Memory B cell (primary cell): Measurements from ENCODE around the gene C13orf46.

Experiments used
- ATAC-seq: fragments of 150-1000 bp; cut with Tn5 transposase; 2 replicates; pipeline ENCODE4 v1.10.0; 2021; ENCODE audit warnings: low read depth, mild to moderate bottlenecking, moderate library complexity
- DNase-seq, 2 donors: peaks; one replicate each; pipeline ENCODE4 v3.0.0; 2022; ENCODE audit warnings: low spot score in 2 of 2
- H3K27ac Mint-ChIP-seq: one replicate; pipeline ENCODE4 v1.8.0; 2022; ENCODE audit warnings: mild to moderate bottlenecking, moderate library complexity, mixed read lengths
- H3K27me3 Mint-ChIP-seq: one replicate; pipeline ENCODE4 v1.8.0; 2022; ENCODE audit warnings: mixed read lengths
- H3K36me3 Mint-ChIP-seq: one replicate; pipeline ENCODE4 v1.8.0; 2022; ENCODE audit warnings: mild to moderate bottlenecking, mixed read lengths
- H3K4me1 Mint-ChIP-seq: one replicate; pipeline ENCODE4 v1.8.0; 2022; ENCODE audit warnings: mixed read lengths
- H3K4me3 Mint-ChIP-seq: one replicate; pipeline ENCODE4 v1.8.0; 2022; ENCODE audit warnings: mild to moderate bottlenecking, moderate library complexity, mixed read lengths
- H3K9me3 Mint-ChIP-seq: one replicate; pipeline ENCODE4 v1.8.0; 2022; ENCODE audit warnings: mixed read lengths

The C13orf46 gene

GRCh38 chr13:113930671-113931637, 42.9 kb downstream of the C13orf46 start:
- DNase-seq (no peak), ATAC-seq (no peak)
- Mint-ChIP-seq H3K36me3 (no peaks in the 10 kb centered on the region), H3K27ac (no peak overlapping the region), H3K4me1 (no peaks in the 10 kb centered on the region), H3K9me3 (no peaks in the 10 kb centered on the region), H3K27me3 (peaks cover 10% of the 10 kb centered on the region), H3K4me3 (no peak overlapping the region)

GRCh38 chr13:113929628-113930615, 44.0 kb downstream of the C13orf46 start:
- Mint-ChIP-seq H3K4me1 (no peaks in the 10 kb centered on the region), H3K9me3 (no peaks in the 10 kb centered on the region), H3K27me3 (peaks cover 15% of the 10 kb centered on the region), H3K36me3 (no peaks in the 10 kb centered on the region), H3K4me3 (no peak overlapping the region), H3K27ac (no peak overlapping the region)
- ATAC-seq (no peak), DNase-seq (no peak)

- DNase-seq = no peak
- ATAC-seq = no peak
- Mint-ChIP-seq H3K27me3 (peaks cover 12% of the 10 kb centered on the region), H3K27ac (no peak overlapping the region), H3K4me1 (no peaks in the 10 kb centered on the region), H3K36me3 (no peaks in the 10 kb centered on the region), H3K4me3 (no peak overlapping the region), H3K9me3 (no peaks in the 10 kb centered on the region)
Observed at GRCh38 chr13:113928685-113929627, 44.9 kb downstream of the C13orf46 start.

- peaks cover 12% of the 10 kb centered on the region for H3K27me3 Mint-ChIP-seq
- H3K4me3 Mint-ChIP-seq = no peak overlapping the region
- H3K27ac Mint-ChIP-seq = no peak overlapping the region
- DNase-seq (no peak), ATAC-seq (no peak)
- no peaks in the 10 kb centered on the region for H3K4me1 Mint-ChIP-seq
- H3K9me3 Mint-ChIP-seq = no peaks in the 10 kb centered on the region
- no peaks in the 10 kb centered on the region for H3K36me3 Mint-ChIP-seq
Observed at GRCh38 chr13:113927661-113928581, 46.0 kb downstream of the C13orf46 start.

GRCh38 chr13:113926951-113927660, 46.8 kb downstream of the C13orf46 start:
- Mint-ChIP-seq H3K27me3 (peaks cover 15% of the 10 kb centered on the region), H3K36me3 (no peaks in the 10 kb centered on the region), H3K27ac (no peak overlapping the region)

GRCh38 chr13:113926301-113926761, 47.5 kb downstream of the C13orf46 start:
- peaks cover 4% of the 10 kb centered on the region for H3K9me3 Mint-ChIP-seq
- H3K27ac Mint-ChIP-seq = no peak overlapping the region
- H3K36me3 Mint-ChIP-seq = peaks cover 3% of the 10 kb centered on the region
- no peak overlapping the region for H3K4me3 Mint-ChIP-seq
- DNase-seq = no peak
- H3K27me3 Mint-ChIP-seq = peaks cover 18% of the 10 kb centered on the region
- H3K4me1 Mint-ChIP-seq = no peaks in the 10 kb centered on the region
- ATAC-seq = no peak

More at GRCh38 chr13:113926951-113927660, 46.8 kb downstream of the C13orf46 start:
- DNase-seq (no peak), ATAC-seq (no peak)
- Mint-ChIP-seq H3K4me3 (no peak overlapping the region), H3K9me3 (no peaks in the 10 kb centered on the region), H3K4me1 (no peaks in the 10 kb centered on the region)

- H3K36me3 Mint-ChIP-seq = peaks cover 6% of the 10 kb centered on the region
- H3K27me3 Mint-ChIP-seq = peaks cover 21% of the 10 kb centered on the region
- peaks cover 7% of the 10 kb centered on the region for H3K9me3 Mint-ChIP-seq
- H3K27ac Mint-ChIP-seq = no peak overlapping the region
- H3K4me1 Mint-ChIP-seq = no peaks in the 10 kb centered on the region
- DNase-seq (no peak), ATAC-seq (no peak)
- H3K4me3 Mint-ChIP-seq = no peak overlapping the region
Observed at GRCh38 chr13:113924184-113924901, 49.5 kb downstream of the C13orf46 start.

DNA sequence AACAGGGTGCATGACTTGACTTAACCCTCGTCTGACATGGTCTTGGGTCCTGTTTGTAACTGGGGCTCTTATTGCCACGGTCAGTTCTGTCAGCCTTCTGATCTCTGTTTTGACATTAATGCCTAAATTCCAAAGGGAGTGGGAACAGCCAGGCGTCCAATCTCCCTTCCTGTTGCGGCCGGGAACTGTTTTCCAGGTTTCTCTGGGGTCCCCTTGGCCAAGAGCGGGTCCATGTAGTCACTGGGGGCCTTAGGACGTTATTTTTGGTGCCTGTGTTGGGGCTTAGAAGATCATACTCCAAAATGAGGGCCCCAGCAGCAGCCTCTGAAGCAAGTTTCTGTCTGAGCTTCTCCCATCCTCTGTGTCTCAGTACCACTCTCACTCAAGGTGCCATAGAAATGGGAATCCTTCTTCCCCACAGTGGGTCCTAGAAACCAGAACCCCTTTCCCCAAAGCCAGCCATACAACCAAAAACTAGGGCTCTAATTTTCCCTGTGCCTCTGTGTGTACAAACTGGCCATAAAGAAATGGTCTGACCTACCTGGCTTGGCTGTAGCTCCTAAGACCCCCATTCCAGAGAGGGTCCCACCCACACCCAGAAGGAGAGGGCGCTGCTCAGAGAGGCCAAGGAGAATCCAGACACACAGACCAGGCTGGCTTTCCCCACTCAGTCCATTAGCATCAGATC, 50.4 kb downstream of the C13orf46 start:
- H3K4me1 Mint-ChIP-seq = no peaks in the 10 kb centered on the region
- DNase-seq (no peak), ATAC-seq (no peak)
- H3K27ac Mint-ChIP-seq = no peak overlapping the region
- H3K4me3 Mint-ChIP-seq = no peak overlapping the region
- peaks cover 6% of the 10 kb centered on the region for H3K36me3 Mint-ChIP-seq
- H3K27me3 Mint-ChIP-seq = peaks cover 21% of the 10 kb centered on the region
- H3K9me3 Mint-ChIP-seq = peaks cover 7% of the 10 kb centered on the region

DNA sequence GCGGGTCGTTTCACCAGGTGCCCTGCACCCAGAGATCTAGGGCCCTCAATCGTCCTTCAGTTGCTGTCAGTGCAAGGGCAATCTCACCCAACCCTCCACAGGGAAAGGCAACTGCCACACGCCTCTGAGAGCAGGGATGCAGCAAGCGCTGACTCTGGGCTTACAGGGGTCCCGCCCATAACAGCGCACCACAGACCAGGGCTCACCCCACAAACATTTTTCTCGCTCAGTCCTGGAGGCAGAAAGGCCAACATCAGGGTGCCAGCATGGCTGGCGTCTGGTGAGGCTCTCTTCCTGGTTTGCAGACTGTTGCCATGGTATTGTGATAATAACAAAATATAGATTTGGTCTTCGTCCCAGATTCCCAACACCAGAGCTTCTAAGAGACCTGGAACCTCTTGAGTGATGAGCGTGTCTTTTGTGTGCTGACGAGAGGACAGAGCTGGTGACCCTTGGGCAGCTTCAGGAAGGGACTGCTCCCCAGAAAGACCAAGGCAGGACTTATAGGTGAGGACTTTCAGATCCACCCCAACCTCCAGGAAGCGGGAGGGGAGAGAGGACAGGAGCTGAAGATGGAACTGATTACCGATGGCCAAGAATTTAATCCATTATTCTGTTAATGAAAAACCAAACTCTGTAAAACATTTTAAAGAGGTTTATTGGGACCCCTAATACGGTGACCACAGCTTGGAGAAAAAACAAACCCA, 51.3 kb downstream of the C13orf46 start:
- no peak overlapping the region for H3K4me3 Mint-ChIP-seq
- H3K27ac Mint-ChIP-seq = no peak overlapping the region
- peaks cover 22% of the 10 kb centered on the region for H3K27me3 Mint-ChIP-seq
- peaks cover 6% of the 10 kb centered on the region for H3K36me3 Mint-ChIP-seq
- H3K9me3 Mint-ChIP-seq = peaks cover 7% of the 10 kb centered on the region
- DNase-seq = no peak
- no peaks in the 10 kb centered on the region for H3K4me1 Mint-ChIP-seq
- ATAC-seq = no peak

- H3K9me3 Mint-ChIP-seq = peaks cover 7% of the 10 kb centered on the region
- H3K27me3 Mint-ChIP-seq = peaks cover 20% of the 10 kb centered on the region
- DNase-seq = no peak
Observed at GRCh38 chr13:113921763-113922162, 52.1 kb downstream of the C13orf46 start.

More at GRCh38 chr13:113921763-113922162, 52.1 kb downstream of the C13orf46 start:
- H3K4me1 Mint-ChIP-seq = no peaks in the 10 kb centered on the region
- no peak overlapping the region for H3K4me3 Mint-ChIP-seq
- no peak overlapping the region for H3K27ac Mint-ChIP-seq
- ATAC-seq = no peak
- peaks cover 6% of the 10 kb centered on the region for H3K36me3 Mint-ChIP-seq
